Measurements from ENCODE around the gene SPOP.

SPOP gene

GRCh38 chr17:49603238-49603637 is 74.7 kb downstream of the SPOP start:
- peaks cover 51% of the 10 kb centered on the region for H3K36me3 Mint-ChIP-seq (ENCODE audit: low read depth)
- no peaks in the 10 kb centered on the region for H3K9me3 Mint-ChIP-seq
- H3K27me3 Mint-ChIP-seq (ENCODE audit: low read depth), result no peaks in the 10 kb centered on the region
- no peak for DNase-seq (ENCODE audit: low spot score)
- H3K4me1 Mint-ChIP-seq (ENCODE audit: low read depth), result peaks cover 5% of the 10 kb centered on the region
- H3K27ac Mint-ChIP-seq, result no peak overlapping the region
- no peak overlapping the region for H3K4me3 Mint-ChIP-seq

- Mint-ChIP-seq H3K4me3 (no peak overlapping the region), H3K4me1 (ENCODE audit: low read depth) (peaks cover 5% of the 10 kb centered on the region), H3K9me3 (no peaks in the 10 kb centered on the region), H3K36me3 (ENCODE audit: low read depth) (peaks cover 50% of the 10 kb centered on the region), H3K27ac (no peak overlapping the region), H3K27me3 (ENCODE audit: low read depth) (no peaks in the 10 kb centered on the region)
- no peak for DNase-seq (ENCODE audit: low spot score)
Observed at GRCh38 chr17:49602783-49603182, 75.1 kb downstream of the SPOP start.

GRCh38 chr17:49600949-49601348 is 76.9 kb downstream of the SPOP start:
- Mint-ChIP-seq H3K36me3 (ENCODE audit: low read depth) (peaks cover 53% of the 10 kb centered on the region), H3K27me3 (ENCODE audit: low read depth) (no peaks in the 10 kb centered on the region), H3K9me3 (no peaks in the 10 kb centered on the region), H3K4me3 (no peak overlapping the region), H3K4me1 (ENCODE audit: low read depth) (peaks cover 5% of the 10 kb centered on the region), H3K27ac (no peak overlapping the region)
- DNase-seq (ENCODE audit: low spot score), result no peak

- no peak for DNase-seq (ENCODE audit: low spot score)
- H3K4me1 Mint-ChIP-seq (ENCODE audit: low read depth), result peaks cover 5% of the 10 kb centered on the region
- H3K27me3 Mint-ChIP-seq (ENCODE audit: low read depth), result no peaks in the 10 kb centered on the region
- H3K27ac Mint-ChIP-seq, result no peak overlapping the region
- no peak overlapping the region for H3K4me3 Mint-ChIP-seq
- no peaks in the 10 kb centered on the region for H3K9me3 Mint-ChIP-seq
- H3K36me3 Mint-ChIP-seq (ENCODE audit: low read depth), result peaks cover 50% of the 10 kb centered on the region
Observed at GRCh38 chr17:49598918-49599317, 79.0 kb downstream of the SPOP start.

GRCh38 chr17:49597928-49598655 is 79.8 kb downstream of the SPOP start:
- no peak for DNase-seq (ENCODE audit: low spot score)
- H3K4me3 Mint-ChIP-seq, result no peak overlapping the region
- H3K9me3 Mint-ChIP-seq, result no peaks in the 10 kb centered on the region
- H3K36me3 Mint-ChIP-seq (ENCODE audit: low read depth), result peaks cover 45% of the 10 kb centered on the region
- H3K4me1 Mint-ChIP-seq (ENCODE audit: low read depth), result peaks cover 5% of the 10 kb centered on the region
- no peak overlapping the region for H3K27ac Mint-ChIP-seq
- H3K27me3 Mint-ChIP-seq (ENCODE audit: low read depth), result no peaks in the 10 kb centered on the region

- DNase-seq (ENCODE audit: low spot score), result no peak
- H3K4me3 Mint-ChIP-seq, result no peak overlapping the region
- H3K36me3 Mint-ChIP-seq (ENCODE audit: low read depth), result peaks cover 42% of the 10 kb centered on the region
- H3K27ac Mint-ChIP-seq, result no peak overlapping the region
- no peaks in the 10 kb centered on the region for H3K9me3 Mint-ChIP-seq
- no peaks in the 10 kb centered on the region for H3K4me1 Mint-ChIP-seq (ENCODE audit: low read depth)
- H3K27me3 Mint-ChIP-seq (ENCODE audit: low read depth), result no peaks in the 10 kb centered on the region
Observed at GRCh38 chr17:49597436-49597835, 80.5 kb downstream of the SPOP start.

- no peak overlapping the region for H3K4me3 Mint-ChIP-seq
- peaks cover 42% of the 10 kb centered on the region for H3K36me3 Mint-ChIP-seq (ENCODE audit: low read depth)
- DNase-seq (ENCODE audit: low spot score), result no peak
- H3K9me3 Mint-ChIP-seq, result no peaks in the 10 kb centered on the region
- H3K27me3 Mint-ChIP-seq (ENCODE audit: low read depth), result no peaks in the 10 kb centered on the region
- H3K4me1 Mint-ChIP-seq (ENCODE audit: low read depth), result no peaks in the 10 kb centered on the region
- no peak overlapping the region for H3K27ac Mint-ChIP-seq
Observed at GRCh38 chr17:49596613-49597244, 81.2 kb downstream of the SPOP start.

- H3K27me3 Mint-ChIP-seq (ENCODE audit: low read depth), result no peaks in the 10 kb centered on the region
- H3K36me3 Mint-ChIP-seq (ENCODE audit: low read depth), result peaks cover 38% of the 10 kb centered on the region
- H3K9me3 Mint-ChIP-seq, result no peaks in the 10 kb centered on the region
- no peak overlapping the region for H3K4me3 Mint-ChIP-seq
- H3K27ac Mint-ChIP-seq, result no peak overlapping the region
- H3K4me1 Mint-ChIP-seq (ENCODE audit: low read depth), result no peaks in the 10 kb centered on the region
- DNase-seq (ENCODE audit: low spot score), result no peak
Observed at GRCh38 chr17:49595980-49596379, 81.9 kb downstream of the SPOP start.

- Mint-ChIP-seq H3K4me1 (ENCODE audit: low read depth) (no peaks in the 10 kb centered on the region), H3K27ac (no peak overlapping the region), H3K36me3 (ENCODE audit: low read depth) (peaks cover 35% of the 10 kb centered on the region), H3K4me3 (no peak overlapping the region), H3K27me3 (ENCODE audit: low read depth) (no peaks in the 10 kb centered on the region), H3K9me3 (no peaks in the 10 kb centered on the region)
- DNase-seq (ENCODE audit: low spot score), result no peak
Observed at GRCh38 chr17:49595328-49595727, 82.6 kb downstream of the SPOP start.

GRCh38 chr17:49592263-49592662 is 85.6 kb downstream of the SPOP start:
- Mint-ChIP-seq H3K4me3 (no peak overlapping the region), H3K27me3 (ENCODE audit: low read depth) (no peaks in the 10 kb centered on the region), H3K36me3 (ENCODE audit: low read depth) (peaks cover 14% of the 10 kb centered on the region), H3K27ac (no peak overlapping the region), H3K9me3 (no peaks in the 10 kb centered on the region), H3K4me1 (ENCODE audit: low read depth) (no peaks in the 10 kb centered on the region)
- DNase-seq (ENCODE audit: low spot score), result no peak

GRCh38 chr17:49590874-49591273 is 87.0 kb downstream of the SPOP start:
- H3K9me3 Mint-ChIP-seq, result no peaks in the 10 kb centered on the region
- no peak for DNase-seq (ENCODE audit: low spot score)
- H3K4me1 Mint-ChIP-seq (ENCODE audit: low read depth), result no peaks in the 10 kb centered on the region
- no peaks in the 10 kb centered on the region for H3K27me3 Mint-ChIP-seq (ENCODE audit: low read depth)
- H3K4me3 Mint-ChIP-seq, result no peak overlapping the region
- peaks cover 6% of the 10 kb centered on the region for H3K36me3 Mint-ChIP-seq (ENCODE audit: low read depth)
- no peak overlapping the region for H3K27ac Mint-ChIP-seq

GRCh38 chr17:49589577-49589927 is 88.3 kb downstream of the SPOP start:
- Mint-ChIP-seq H3K27me3 (ENCODE audit: low read depth) (no peaks in the 10 kb centered on the region), H3K4me1 (ENCODE audit: low read depth) (no peaks in the 10 kb centered on the region), H3K9me3 (no peaks in the 10 kb centered on the region), H3K27ac (no peak overlapping the region), H3K36me3 (ENCODE audit: low read depth) (peaks cover 4% of the 10 kb centered on the region), H3K4me3 (no peak overlapping the region)
- no peak for DNase-seq (ENCODE audit: low spot score)

- H3K4me1 Mint-ChIP-seq (ENCODE audit: low read depth), result no peaks in the 10 kb centered on the region
- H3K4me3 Mint-ChIP-seq, result no peak overlapping the region
- DNase-seq (ENCODE audit: low spot score), result no peak
- H3K36me3 Mint-ChIP-seq (ENCODE audit: low read depth), result peaks cover 2% of the 10 kb centered on the region
- H3K9me3 Mint-ChIP-seq, result no peaks in the 10 kb centered on the region
- H3K27ac Mint-ChIP-seq, result no peak overlapping the region
- no peaks in the 10 kb centered on the region for H3K27me3 Mint-ChIP-seq (ENCODE audit: low read depth)
Observed at GRCh38 chr17:49588726-49589576, 88.9 kb downstream of the SPOP start.

- Mint-ChIP-seq H3K4me1 (ENCODE audit: low read depth) (no peaks in the 10 kb centered on the region), H3K27me3 (ENCODE audit: low read depth) (no peaks in the 10 kb centered on the region), H3K36me3 (ENCODE audit: low read depth) (peaks cover 2% of the 10 kb centered on the region), H3K4me3 (no peak overlapping the region), H3K27ac (no peak overlapping the region), H3K9me3 (no peaks in the 10 kb centered on the region)
- no peak for DNase-seq (ENCODE audit: low spot score)
Observed at GRCh38 chr17:49588312-49588711, 89.6 kb downstream of the SPOP start.

All from T-helper 2 cell treated with Interferon-gamma antibody and Interleukin-4, amounts not matched to agents 5 μg/mL and 100 μg/mL, for 36 hours (primary cell).